Stomach smooth muscle (tissue), 2 donors: ENCODE results near the gene KCNN1.

Experiments used
- H3K27ac ChIP-seq: one replicate; pipeline ENCODE4 v1.7.0; 2013; ENCODE audit warnings: mild to moderate bottlenecking, low read length, inconsistent platforms
- H3K27me3 ChIP-seq, 2 donors: one replicate each; pipeline ENCODE4 v1.7.0; 2013; ENCODE audit warnings: low read length in 2 of 2; ENCODE audit not compliant: insufficient read depth in 2 of 2, control insufficient read depth in 1 of 2
- H3K36me3 ChIP-seq, 2 donors: one replicate each; pipeline ENCODE4 v1.7.0; 2013; ENCODE audit warnings: low read length in 2 of 2; ENCODE audit not compliant: control insufficient read depth in 2 of 2, insufficient read depth in 2 of 2
- H3K4me1 ChIP-seq: one replicate; pipeline ENCODE4 v1.7.0; 2013; ENCODE audit warnings: low read length; ENCODE audit not compliant: control insufficient read depth, insufficient read depth
- H3K4me3 ChIP-seq, 2 donors: one replicate each; pipeline ENCODE4 v1.7.0; 2013; ENCODE audit warnings: low read length in 2 of 2
- H3K9ac ChIP-seq, 2 donors: one replicate each; pipeline ENCODE4 v1.7.0; 2013; ENCODE audit warnings: low read length in 2 of 2, mild to moderate bottlenecking in 1 of 2
- H3K9me3 ChIP-seq, 2 donors: one replicate each; pipeline ENCODE4 v1.7.0; 2013; ENCODE audit warnings: low read length in 2 of 2; ENCODE audit not compliant: control insufficient read depth in 2 of 2
- donor health status: healthy.
- donor health status: Pancreatic carcinoma.

Gene KCNN1

GRCh38 chr19:17957149-17957849 lies 9.6 kb upstream of the KCNN1 start:
- Histone ChIP-seq H3K36me3 (no peaks in the 10 kb centered on the region), H3K27ac (no peak overlapping the region), H3K4me1 (peaks cover 2% of the 10 kb centered on the region), H3K9ac (no peak overlapping the region), H3K9me3 (no peaks in the 10 kb centered on the region), H3K27me3 (peaks cover 28 to 33% of the 10 kb centered on the region in 2 donors), H3K4me3 (no peak overlapping the region)

DNA sequence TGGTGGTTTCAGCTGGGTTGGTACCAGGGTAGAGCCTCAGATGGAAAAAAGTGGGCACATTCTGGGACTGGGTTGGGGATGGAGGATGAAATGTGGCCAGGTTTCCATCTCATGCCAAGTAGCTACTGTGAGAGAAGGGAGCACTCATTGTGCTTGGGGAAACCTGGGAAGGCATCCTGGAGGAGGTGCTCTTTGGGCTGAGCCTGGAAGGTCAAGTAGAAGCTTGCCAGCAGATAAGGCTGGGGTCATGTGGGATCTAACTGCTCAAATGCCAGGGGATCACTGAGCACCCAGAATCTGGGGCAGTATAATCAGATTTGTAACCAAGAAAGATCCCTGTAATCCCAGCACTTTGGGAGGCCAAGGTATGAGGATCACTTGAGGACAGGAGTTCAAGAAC lies 9.0 kb upstream of the KCNN1 start:
- Histone ChIP-seq H3K9me3 (no peaks in the 10 kb centered on the region), H3K27me3 (peaks cover 22 to 27% of the 10 kb centered on the region in 2 donors), H3K4me1 (peaks cover 2% of the 10 kb centered on the region), H3K4me3 (no peak overlapping the region), H3K27ac (no peak overlapping the region), H3K36me3 (no peaks in the 10 kb centered on the region), H3K9ac (no peak overlapping the region)

DNA sequence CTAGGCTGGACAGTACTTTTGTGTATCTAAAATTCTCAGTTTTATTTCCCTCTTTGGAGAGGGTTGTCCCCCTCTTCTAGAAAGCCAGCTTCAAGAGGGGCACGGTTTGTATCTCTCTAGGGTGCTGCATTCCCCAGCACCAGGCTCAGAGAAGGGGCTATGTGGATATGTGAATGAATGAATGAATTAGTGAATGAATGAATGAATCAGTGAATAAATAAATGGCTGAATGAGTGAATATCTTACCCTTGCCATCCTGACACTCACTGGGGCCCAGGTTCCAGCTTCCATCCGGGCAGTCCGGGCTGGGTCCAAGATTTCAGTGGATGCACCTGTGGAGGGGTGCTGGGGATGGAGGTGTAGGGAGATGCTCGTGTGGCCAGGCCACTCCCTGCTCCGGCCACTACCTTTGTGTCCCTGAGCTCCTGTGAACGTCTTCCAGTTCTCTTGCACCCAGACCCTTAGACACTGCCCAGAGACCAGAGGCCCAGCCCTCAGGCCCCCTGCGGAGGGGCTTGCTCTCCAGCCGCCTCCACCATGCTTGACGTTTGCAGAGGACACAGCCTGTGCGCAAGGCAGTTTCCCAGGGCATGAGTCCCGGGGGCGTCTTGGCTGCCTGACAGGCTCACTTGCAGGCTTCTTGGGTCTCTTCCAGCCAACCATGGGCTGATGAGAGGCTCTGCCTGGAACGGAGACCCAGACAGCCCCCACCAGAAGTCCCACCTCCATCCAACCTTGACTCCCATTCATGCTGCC lies 2.8 kb upstream of the KCNN1 start:
- H3K27ac ChIP-seq, result no peak overlapping the region
- no peak overlapping the region for H3K4me3 ChIP-seq
- H3K36me3 ChIP-seq, result no peaks in the 10 kb centered on the region
- peaks cover 20 to 27% of the 10 kb centered on the region in 2 donors for H3K27me3 ChIP-seq
- H3K9me3 ChIP-seq, result no peaks in the 10 kb centered on the region
- peaks cover 7% of the 10 kb centered on the region for H3K4me1 ChIP-seq
- H3K9ac ChIP-seq, result no peak overlapping the region

DNA sequence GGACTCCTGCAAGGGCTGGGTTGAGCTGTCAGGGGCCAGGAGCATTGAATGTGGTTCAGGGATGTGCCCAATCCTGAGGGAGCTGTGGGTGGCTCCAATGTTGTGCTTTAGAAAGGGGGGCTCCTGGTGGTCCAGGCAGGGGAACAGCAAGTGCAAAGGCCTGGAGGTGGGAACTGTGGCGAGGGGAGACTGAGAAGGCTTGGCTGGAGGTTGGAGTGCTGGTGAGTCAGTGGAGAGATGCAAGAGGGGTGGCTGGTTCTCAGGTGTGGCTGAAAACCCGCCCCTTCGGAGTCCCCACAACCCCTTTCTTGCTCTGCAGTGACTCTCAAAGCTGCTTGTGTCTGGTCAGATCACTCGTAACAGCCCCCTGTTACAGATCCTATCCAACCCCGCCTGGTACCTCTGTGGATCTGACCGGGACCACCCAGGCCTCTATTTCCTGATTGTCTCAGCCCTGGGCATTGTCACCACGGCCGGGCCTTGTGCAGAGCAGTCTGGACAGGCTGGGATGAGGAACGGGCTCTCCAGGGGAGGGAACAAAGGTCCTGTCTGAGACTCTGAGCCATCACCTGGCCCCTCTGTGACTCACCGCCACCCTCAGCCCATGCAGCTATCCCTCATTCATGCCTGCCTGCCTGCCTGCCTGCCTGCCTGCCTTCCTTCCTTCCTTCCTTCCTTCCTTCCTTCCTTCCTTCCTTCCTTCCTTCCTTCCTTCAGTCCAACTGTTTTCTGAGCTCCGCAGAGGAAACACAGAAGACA lies 1.4 kb upstream of the KCNN1 start:
- H3K27ac ChIP-seq, result no peak overlapping the region
- H3K36me3 ChIP-seq, result no peaks in the 10 kb centered on the region
- peaks cover 21 to 29% of the 10 kb centered on the region in 2 donors for H3K27me3 ChIP-seq
- H3K4me1 ChIP-seq, result peaks cover 7% of the 10 kb centered on the region
- no peak overlapping the region for H3K9ac ChIP-seq
- H3K9me3 ChIP-seq, result no peaks in the 10 kb centered on the region
- H3K4me3 ChIP-seq, result no peak overlapping the region

DNA sequence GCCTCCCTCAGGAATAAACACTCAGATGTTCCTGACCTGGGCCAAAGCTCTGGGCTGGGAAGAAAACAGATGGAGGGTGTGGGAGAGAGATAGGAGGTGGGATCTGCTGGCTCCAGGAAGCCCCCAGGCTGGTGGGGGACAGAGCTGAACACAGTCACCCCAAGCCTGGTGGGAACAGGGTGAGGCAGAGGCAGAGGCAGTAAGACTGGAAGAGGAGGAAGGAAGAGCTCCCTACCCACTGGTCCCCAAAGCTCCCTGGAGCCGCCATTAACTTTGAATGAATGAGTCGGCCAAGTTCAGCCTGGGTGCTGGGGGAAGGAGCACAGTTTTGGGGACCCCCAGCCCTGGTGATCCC lies 801 bp upstream of the KCNN1 start:
- Histone ChIP-seq H3K9me3 (no peaks in the 10 kb centered on the region), H3K27me3 (peaks cover 21 to 29% of the 10 kb centered on the region in 2 donors), H3K4me1 (peaks cover 7% of the 10 kb centered on the region), H3K27ac (no peak overlapping the region), H3K4me3 (no peak overlapping the region), H3K9ac (no peak overlapping the region), H3K36me3 (no peaks in the 10 kb centered on the region)

DNA sequence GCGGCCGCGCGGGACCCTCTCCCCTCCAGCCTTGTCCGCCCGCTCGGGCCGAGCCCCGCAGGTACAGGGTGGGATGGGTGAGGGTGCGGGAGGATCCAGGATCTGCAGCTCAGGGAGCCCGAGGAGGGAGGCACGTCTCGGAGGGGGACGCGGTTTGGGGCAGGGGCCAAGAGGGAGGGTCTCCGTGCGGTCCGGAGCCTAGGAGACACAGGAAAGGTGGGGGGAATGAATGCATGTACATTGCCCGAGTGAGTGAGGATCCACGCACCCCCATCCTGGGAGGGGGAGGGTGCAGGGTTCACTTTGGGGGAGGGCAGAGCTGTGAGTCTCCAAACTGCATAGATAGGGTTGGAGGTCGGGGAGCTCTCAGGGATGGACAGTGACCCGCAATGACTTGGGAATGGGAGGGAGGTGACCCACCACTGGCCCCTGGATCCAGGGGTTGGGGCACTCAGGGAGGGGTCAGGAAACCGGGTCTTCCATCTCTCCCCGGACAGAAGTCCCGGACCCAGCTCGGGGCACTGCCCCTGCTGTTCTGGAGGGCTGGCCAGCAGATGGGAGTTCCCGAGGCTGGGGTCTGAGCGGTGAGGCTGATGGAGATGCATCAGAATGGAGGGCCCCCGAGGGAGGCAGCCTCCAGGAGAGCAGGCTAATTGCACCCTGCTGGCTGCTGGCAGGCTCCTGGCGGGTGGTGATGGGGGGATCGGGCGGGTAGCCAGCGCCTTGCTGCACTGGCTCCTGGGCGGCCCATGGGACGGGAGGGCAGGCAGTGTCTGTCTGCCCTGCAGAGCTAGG lies 547 bp downstream of the KCNN1 start:
- H3K9ac ChIP-seq, result no peak overlapping the region
- H3K27me3 ChIP-seq, result peaks cover 21 to 29% of the 10 kb centered on the region in 2 donors
- H3K4me1 ChIP-seq, result peaks cover 7% of the 10 kb centered on the region
- H3K36me3 ChIP-seq, result no peaks in the 10 kb centered on the region
- H3K27ac ChIP-seq, result no peak overlapping the region
- no peaks in the 10 kb centered on the region for H3K9me3 ChIP-seq
- no peak overlapping the region for H3K4me3 ChIP-seq

DNA sequence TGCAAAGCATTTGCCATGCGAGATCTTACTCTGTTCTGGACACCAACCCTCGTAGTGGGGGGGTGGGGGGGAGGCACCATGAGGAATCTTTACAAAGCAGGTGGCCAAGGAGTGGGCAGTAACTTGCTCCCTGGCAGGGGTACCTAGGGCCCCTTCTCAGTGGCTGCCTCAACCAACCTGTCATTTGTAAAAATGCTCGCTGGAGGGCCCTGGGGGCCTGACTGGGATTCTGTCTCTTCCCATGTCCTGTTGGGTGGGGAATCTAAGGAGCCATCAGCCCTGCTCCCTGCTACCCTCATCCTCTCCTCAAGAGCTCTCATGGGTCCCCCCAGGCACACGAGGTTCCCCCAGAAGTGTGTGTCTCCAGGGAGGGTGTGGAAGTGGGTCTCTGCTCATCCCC lies 1.5 kb downstream of the KCNN1 start:
- no peaks in the 10 kb centered on the region for H3K9me3 ChIP-seq
- no peak overlapping the region for H3K27ac ChIP-seq
- H3K9ac ChIP-seq, result no peak overlapping the region
- H3K27me3 ChIP-seq, result peaks cover 21 to 29% of the 10 kb centered on the region in 2 donors
- peaks cover 7% of the 10 kb centered on the region for H3K4me1 ChIP-seq
- H3K36me3 ChIP-seq, result no peaks in the 10 kb centered on the region
- H3K4me3 ChIP-seq, result no peak overlapping the region

GRCh38 chr19:17969096-17969792 lies 2.3 kb downstream of the KCNN1 start:
- Histone ChIP-seq H3K9me3 (no peaks in the 10 kb centered on the region), H3K4me1 (peaks cover 7% of the 10 kb centered on the region), H3K4me3 (no peak overlapping the region), H3K36me3 (no peaks in the 10 kb centered on the region), H3K9ac (no peak overlapping the region), H3K27me3 (peaks cover 19 to 29% of the 10 kb centered on the region in 2 donors), H3K27ac (no peak overlapping the region)

DNA sequence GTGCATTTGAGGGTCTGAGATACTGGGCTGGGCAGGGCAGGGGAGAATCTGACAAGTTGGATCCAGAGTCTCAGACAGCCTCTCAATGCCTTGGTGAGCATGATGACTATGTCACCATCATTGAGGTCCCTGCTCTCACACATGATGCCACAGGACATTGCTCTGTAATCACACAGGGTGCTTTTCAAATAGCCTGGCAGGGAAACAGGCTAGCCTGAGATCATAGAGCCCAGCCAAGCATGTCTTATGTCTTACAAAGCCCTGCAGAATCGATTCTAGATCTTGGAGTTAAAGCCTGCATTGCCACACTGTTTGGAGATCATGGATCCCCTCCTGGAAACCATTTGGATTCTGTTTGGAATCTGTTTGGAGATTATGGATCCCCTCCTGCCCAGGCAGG lies 5.3 kb downstream of the KCNN1 start:
- Histone ChIP-seq H3K27ac (no peak overlapping the region), H3K9me3 (no peaks in the 10 kb centered on the region), H3K4me3 (no peak overlapping the region), H3K36me3 (no peaks in the 10 kb centered on the region), H3K4me1 (peaks cover 5% of the 10 kb centered on the region), H3K27me3 (peaks cover 7 to 8% of the 10 kb centered on the region in 2 donors), H3K9ac (no peak overlapping the region)

GRCh38 chr19:17973759-17974158 lies 6.9 kb downstream of the KCNN1 start:
- no peak overlapping the region for H3K4me3 ChIP-seq
- H3K27me3 ChIP-seq, result peaks cover 2% of the 10 kb centered on the region in 2 donors
- H3K4me1 ChIP-seq, result no peaks in the 10 kb centered on the region
- H3K27ac ChIP-seq, result no peak overlapping the region
- H3K9me3 ChIP-seq, result no peaks in the 10 kb centered on the region
- no peaks in the 10 kb centered on the region for H3K36me3 ChIP-seq
- no peak overlapping the region for H3K9ac ChIP-seq
